HK-2 (cell line): ENCODE results near the gene RNF114.

ENCODE experiments used
- DNase-seq: peaks from one replicate; pipeline ENCODE4 v3.0.0-alpha.2; 2018; ENCODE audit not compliant: unreplicated experiment

The RNF114 gene

DNA sequence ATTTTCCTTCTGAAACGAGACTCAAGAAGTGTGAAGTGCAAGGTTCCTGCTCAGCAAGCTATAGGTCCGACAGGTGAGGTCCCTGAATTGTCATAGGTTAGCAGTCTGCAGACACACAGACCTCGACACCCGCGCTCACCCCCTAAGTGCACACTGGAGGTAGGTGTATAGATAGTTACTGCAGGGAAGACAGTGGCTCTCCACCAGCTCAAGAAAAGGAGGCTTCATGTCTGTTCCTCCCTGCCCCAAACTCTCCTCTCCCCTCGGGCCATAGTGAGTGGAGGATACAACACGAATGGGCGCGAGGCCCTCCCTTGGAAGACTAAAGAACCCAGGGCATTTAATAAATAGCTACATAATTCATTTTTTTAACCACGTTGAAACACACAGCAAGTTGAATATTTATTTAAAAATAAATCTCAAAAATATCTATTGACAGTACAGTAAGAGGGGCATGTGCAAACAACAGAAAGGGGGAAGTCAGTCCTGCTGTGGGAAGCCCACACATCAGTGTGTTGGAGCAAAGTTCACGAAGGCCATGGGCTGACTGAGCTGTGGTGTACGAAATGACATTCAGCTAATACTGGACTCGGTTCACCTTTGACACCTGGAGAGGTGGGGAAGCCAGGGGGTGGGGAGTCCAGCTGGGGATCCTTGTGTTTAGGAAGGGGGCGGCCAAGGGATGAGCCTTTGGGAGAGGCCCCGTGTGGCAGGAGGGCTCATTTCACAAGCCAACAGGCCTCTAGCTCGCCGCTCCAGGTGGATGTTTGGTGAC is 31.6 kb upstream of the RNF114 start:
- no peak for DNase-seq

- no peak for DNase-seq
Observed at GRCh38 chr20:49905415-49906091, 30.6 kb upstream of the RNF114 start.

- no peak for DNase-seq
Observed at GRCh38 chr20:49906101-49906604, 30.0 kb upstream of the RNF114 start.

DNA sequence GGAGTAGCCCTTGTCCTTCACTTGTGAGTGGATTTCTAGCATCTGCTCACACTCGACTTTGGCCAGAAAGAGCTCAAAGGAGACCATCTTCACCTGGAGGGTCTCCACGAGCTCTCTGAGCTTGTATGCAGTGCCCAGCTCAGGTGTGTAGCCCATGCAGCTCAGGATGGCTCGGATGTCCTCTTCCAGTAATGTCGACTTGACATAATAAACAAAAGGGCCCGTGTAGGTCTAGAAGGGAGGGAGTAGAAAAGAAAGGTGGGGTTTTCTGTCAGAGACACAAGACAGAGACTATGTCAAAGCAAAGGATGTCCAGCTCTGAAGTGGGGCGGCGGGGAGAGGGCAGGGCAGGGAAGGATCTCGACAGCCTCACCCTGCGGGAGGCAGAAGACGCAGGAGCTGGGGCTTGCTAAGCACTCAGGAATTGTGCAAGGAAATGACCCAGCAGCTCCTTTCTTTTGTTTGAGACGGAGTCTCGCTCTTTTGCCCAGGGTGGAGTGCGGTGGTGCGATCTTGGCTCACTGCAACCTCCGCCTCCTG is 29.5 kb upstream of the RNF114 start:
- DNase-seq = no peak

GRCh38 chr20:49907405-49908257 is 28.6 kb upstream of the RNF114 start:
- no peak for DNase-seq

- no peak for DNase-seq
Observed at GRCh38 chr20:49908258-49908565, 28.0 kb upstream of the RNF114 start.

DNA sequence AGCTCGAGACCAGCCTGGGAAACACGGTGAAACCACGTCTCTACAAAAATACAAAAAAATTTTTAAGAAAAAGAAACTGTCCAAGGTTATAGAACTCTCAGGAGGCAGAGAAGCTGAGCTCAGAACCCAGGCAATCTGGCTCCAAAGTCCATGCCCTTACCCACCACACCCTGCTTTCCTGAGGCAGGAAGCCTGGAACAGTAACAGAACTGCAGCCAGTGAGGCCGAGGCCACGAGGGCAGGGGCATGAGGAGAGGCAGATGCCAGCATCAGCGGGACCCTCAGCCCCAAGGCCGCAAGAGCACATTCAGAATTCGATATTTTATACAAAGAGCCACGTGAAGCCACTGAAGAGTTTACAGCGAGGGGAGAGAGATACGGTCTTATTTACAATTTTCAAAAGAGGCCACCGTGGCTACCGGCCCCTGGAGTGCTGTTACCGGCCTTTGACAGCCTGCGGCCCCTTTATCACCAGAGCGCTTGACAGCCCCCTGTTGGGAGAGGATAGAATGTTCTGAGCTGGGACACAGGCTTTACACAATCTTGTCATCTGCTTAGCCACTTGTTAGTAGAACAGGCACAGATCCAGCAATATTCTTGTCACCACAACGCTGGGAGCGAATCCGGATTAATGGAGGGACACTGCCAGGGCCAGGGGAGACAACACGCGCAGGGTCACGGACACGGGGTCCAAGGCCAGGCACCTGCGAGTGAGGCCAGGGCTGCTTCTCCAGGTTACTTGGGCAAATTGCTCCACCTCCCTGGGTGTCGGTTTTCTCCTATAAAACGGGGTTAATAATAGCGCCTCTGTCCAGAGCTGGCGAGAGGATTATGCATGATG is 26.5 kb upstream of the RNF114 start:
- no peak for DNase-seq

- no peak for DNase-seq
Observed at GRCh38 chr20:49910340-49910706, 25.9 kb upstream of the RNF114 start.

DNA sequence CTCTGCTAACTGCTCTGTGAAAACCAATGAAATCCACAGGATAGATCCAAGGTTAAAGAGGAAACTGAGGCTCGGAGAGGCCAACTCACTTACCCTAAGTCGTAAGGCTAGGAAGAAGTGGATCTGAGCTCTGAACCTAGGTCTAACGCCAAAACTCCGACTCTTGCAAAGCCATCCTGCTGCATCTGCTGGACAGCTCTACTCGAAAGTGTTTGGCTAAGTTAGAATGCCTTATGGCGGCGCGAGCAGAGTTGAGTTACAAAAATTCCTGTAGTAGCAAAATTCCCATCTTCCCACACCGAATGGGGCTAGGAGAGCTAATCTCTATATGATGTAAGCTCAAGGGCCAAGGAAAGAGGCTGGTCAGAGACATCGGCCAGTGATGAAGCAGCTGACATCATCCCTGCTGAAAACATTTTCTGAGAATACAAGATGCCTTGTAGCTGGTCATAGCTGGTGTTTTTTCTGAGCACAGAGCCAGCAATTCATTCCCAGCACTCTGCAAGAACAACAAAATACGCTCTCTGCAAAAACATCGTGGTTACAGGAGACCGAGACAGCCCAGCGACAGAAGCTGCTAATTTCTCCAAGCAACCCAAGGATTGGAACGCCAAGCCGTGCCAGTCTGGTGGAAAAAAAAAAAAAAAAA is 22.7 kb upstream of the RNF114 start:
- DNase-seq = no peak

DNA sequence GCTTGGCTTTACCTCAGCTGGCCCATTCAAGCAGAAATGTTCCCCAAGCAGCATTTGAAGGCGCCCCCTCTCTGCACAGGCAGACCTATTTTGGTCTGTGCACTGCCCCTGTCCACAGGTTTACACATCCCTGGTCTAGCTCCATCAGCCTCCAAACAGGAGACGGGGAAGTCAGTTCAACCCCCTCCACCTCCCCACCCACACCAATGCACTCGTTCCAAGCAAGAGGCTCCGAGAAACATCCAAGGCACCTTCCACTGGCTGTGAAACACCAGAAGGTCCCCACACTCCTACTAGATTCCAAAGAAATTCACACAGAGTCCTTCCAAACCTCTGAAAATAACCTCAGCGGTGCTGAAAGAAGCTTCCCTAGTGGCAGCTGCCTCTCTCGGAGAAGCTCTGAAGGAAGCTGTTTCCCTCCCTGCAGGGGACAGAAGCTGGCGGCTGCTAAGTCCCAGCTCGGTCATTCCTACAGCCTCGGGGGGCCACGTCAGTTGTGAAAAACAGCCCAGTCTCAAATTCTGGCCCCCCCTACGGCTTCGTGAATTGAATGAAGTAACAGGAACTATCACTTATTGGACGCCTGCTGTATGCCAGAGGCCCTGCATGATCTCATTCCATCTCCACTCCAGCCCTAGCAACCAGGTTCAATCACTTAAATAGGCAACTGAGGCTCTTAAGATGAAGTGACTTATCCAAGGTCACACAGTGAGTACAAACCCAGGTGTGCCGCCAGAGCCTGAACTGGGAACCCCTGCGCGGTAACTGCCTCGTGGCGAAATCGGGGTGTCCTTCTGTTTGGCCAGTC is 21.7 kb upstream of the RNF114 start:
- DNase-seq = no peak

DNA sequence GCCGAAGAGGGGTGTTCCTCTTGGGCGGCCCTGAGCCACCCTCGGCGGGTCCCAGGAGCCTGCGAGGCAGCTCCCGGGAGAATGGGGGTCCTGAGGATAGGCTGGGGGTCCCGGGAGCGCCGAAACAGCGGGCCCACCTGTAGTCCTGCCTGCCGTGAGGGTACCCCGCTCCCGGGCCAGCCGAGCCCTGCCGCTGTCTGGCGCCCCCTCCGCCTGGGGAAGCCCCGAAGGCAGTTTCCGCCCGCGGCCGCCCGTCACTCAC is 21.1 kb upstream of the RNF114 start:
- no peak for DNase-seq

DNA sequence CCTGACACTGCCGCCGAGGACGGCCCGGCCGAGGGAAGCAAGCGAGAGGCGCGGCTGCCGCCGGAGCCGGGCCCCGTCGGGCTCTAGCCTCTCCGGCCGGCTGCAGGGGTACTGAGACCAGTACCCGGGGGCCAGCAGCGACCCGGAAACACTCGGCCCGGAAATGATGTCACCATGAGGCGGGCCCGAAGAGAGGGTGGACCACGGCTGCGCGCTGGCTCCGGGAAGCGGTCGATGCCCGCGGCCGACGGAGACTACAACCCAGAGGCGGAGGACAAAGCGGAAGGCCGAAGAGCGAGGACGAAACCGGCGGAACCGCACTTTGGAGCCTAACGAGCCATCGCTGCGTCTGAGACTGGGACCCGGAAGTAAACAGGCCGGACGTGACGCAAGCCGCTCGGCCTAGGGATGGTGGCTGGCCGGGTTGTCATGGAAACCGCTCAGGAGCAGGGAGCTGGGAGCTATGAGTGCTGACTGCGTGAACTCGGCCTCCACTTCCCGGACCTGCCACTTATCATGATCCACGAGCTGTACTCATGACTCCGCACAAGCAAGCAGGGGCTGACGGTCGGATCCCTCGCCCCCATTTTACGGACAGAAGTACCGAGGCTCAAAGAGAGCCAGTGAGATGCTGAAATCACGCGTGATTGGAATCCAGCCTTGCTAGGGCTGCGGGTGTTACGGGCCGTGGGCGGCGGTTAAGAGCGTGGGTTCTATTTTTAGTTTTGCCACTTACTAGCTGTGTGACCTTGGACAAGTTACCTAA is 20.6 kb upstream of the RNF114 start, which contains the start of gene SPATA2:
Gene SPATA2 (minus strand): TSS at position 150 of the 766 bp plus-strand sequence. CDS start 7,039 bp downstream, outside the sequence.
- peak; percentile 97 for DNase-seq

DNA sequence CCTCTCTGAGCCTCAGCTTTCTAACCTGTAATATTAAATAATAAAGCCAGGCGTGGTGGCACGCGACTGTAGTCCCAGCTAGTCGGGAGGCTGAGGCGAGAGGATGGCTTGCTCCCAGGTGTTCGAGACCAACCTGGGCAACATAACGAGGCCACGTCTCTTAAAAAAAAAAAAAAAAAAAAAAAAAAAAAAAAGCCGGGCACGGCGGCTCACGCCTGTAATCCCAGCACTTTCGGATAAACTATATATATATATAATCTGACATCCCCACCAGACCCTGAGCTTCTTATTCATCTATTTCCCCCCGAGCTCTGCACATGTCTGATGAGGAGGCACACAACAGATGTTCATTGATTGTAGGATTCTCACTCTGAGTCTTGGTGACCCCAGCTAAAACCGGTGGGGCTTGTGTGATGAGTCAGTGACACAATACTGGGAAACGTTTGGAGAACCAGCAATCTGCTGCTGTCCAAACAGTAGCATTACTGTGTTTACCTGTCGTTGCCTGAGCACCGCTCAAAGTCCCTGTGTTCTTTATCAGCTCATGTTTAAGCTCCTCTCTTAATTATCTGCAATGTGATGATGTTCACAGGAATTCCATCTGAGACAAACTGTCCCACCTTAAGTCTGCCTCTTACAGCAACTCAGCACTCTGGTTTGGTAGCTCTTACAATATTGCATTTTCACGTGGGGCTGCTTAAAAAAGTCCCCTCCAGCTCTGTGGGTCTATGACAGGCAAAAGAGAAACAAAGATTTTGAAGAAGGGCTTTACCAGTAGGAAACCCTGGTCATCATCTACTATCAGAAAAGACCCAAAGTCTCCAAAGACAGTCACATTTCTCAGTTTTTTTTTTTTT is 19.8 kb upstream of the RNF114 start:
- DNase-seq = peak; percentile 53

GRCh38 chr20:49918446-49918845 is 17.8 kb upstream of the RNF114 start:
- no peak for DNase-seq

GRCh38 chr20:49919009-49919408 is 17.2 kb upstream of the RNF114 start:
- DNase-seq = no peak

DNA sequence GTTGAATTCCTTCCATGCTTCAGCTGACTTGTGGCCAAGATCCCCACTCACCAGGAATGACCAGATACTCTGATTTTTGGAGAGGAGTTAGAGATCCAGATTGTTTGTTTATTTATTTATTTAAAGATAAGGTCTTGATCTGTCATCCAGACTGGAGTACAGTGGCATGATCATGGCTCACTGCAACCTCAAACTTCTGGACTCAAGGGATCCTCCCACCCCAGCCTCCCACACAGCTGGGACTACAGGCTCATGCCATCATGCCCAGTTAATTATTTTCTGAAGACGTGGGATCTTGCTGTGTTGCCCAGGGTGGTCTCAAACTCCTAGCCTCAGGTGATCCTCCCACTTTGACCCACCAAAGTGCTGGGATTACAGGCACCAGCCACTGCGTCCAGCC is 16.7 kb upstream of the RNF114 start:
- DNase-seq = no peak

GRCh38 chr20:49924247-49924646 is 11.9 kb upstream of the RNF114 start:
- DNase-seq = no peak

- DNase-seq = no peak
Observed at GRCh38 chr20:49925901-49926454, 10.2 kb upstream of the RNF114 start.
